ENCODE data around the gene PRPF6.

The PRPF6 gene

DNA sequence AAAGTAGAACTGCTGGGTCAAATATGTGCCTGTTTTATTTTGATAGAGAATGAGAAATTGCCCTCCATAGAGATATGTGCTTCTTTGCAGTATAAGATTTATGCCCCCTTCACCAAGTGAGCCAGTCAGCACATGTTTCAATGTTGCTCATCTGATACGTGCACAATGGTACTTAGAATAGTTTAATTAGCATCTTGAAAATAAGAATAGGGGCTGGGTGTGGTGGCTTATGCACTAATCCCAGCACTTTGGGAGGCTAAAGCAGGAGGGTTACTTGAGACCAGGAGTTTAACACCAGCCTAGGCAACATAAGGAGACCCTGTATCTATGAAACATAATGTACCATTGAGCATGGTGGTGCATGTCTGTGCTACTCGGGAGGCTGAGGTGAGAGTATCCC lies 34.7 kb downstream of the PRPF6 start:
- Histone ChIP-seq H3K4me1 (ENCODE audit: control insufficient read depth, insufficient read depth, low read length, poor library complexity, severe bottlenecking) (peaks cover 17% of the 10 kb centered on the region), H3K36me3 (ENCODE audit: control insufficient read depth, insufficient read depth, low read length) (peaks cover 65% of the 10 kb centered on the region)

DNA sequence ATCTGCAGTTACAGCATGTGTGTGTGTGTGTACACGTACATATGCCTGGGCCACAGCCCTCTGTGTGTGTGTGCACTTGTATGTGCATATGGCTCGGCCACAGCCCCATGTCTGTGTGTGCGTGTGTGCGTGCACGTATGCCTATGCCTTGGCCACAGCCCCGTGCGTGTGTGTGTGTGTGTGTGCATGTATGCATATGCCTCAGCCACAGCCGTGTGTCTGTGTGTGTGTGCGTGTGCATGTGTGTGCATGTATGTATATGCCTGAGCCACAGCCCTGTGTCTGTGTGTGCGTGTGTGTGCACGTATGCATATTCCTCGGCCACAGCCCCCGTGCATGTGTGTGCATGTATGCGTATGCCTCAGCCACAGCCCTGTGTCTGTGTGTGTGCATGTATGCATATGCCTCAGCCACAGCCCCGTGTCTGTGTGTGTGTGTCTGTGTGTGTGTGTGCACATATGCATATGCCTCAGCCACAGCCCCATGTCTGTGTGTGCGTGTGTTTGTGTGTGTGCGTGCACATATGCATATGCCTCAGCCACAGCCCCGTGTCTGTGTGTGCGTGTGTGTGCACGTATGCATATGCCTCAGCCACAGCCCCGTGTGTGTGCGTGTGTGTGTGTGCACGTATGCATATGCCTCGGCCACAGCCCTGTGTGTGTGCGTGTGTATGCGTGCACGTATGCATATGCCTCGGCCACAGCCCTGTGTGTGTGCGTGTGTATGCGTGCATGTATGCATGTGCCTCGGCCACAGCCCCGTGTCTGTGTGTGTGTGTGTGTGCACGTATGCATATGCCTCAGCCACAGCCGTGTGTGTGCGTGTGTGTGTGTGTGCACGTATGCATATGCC lies 40.4 kb downstream of the PRPF6 start:
- no peaks in the 10 kb centered on the region for H3K27me3 ChIP-seq (replicated peaks; ENCODE audit: control insufficient read depth, insufficient read depth, low read length, poor library complexity, severe bottlenecking)
- peaks cover 89% of the 10 kb centered on the region for H3K36me3 ChIP-seq (ENCODE audit: control insufficient read depth, insufficient read depth, low read length)
- no peaks in the 10 kb centered on the region for H3K4me1 ChIP-seq (ENCODE audit: control insufficient read depth, insufficient read depth, low read length, poor library complexity, severe bottlenecking)
- H3K9me3 ChIP-seq (ENCODE audit: control insufficient read depth, low read length): no peaks in the 10 kb centered on the region
- DNase-seq: no peak
- no peak overlapping the region for H3K4me3 ChIP-seq (ENCODE audit: insufficient read depth, low read depth, low read length, poor library complexity, severe bottlenecking)
- no peak overlapping the region for H3K27ac ChIP-seq (ENCODE audit: insufficient read depth, low read length, poor library complexity, severe bottlenecking)

More for the DNA sequence above, 34.7 kb downstream of the PRPF6 start:
- Histone ChIP-seq H3K27ac (ENCODE audit: insufficient read depth, low read length, poor library complexity, severe bottlenecking) (no peak overlapping the region), H3K27me3 (replicated peaks; ENCODE audit: control insufficient read depth, insufficient read depth, low read length, poor library complexity, severe bottlenecking) (no peaks in the 10 kb centered on the region), H3K9me3 (ENCODE audit: control insufficient read depth, low read length) (peaks cover 7% of the 10 kb centered on the region), H3K4me3 (ENCODE audit: insufficient read depth, low read depth, low read length, poor library complexity, severe bottlenecking) (no peak overlapping the region)
- no peak for DNase-seq

DNA sequence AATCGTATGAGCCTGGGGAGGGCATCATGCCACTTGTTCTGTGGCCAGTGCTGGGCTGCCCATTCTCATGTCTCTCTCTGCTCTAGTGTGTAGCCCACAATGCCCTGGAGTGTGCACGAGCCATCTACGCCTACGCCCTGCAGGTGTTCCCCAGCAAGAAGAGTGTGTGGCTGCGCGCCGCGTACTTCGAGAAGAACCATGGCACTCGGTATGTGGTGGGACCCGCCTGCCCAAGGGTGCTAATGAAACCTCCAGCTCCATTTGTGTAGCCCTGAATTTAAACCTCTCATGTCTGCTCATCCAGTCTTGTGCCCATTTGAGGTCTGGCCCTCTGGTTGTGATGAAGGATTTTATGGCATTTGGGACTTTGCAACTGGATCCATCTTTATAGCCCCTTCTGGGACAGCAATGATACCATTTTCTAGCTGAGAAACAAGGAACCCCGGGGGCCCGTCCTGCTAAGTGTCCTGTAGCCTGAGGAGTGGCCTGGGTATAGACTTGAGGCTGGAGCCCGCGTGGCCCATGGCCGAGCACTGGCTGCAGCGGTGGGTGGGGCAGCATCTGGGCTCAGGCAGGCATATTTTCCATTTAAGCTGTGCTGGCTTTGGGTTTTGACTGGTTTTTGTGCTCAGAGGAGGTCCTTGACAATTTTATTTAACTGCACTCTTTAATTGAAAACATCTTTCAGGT lies 41.9 kb downstream of the PRPF6 start:
- no peak overlapping the region for H3K27ac ChIP-seq (ENCODE audit: insufficient read depth, low read length, poor library complexity, severe bottlenecking)
- peaks cover 93% of the 10 kb centered on the region for H3K36me3 ChIP-seq (ENCODE audit: control insufficient read depth, insufficient read depth, low read length)
- H3K27me3 ChIP-seq (replicated peaks; ENCODE audit: control insufficient read depth, insufficient read depth, low read length, poor library complexity, severe bottlenecking): no peaks in the 10 kb centered on the region
- H3K4me1 ChIP-seq (ENCODE audit: control insufficient read depth, insufficient read depth, low read length, poor library complexity, severe bottlenecking): no peaks in the 10 kb centered on the region
- no peak overlapping the region for H3K4me3 ChIP-seq (ENCODE audit: insufficient read depth, low read depth, low read length, poor library complexity, severe bottlenecking)
- no peak for DNase-seq
- no peaks in the 10 kb centered on the region for H3K9me3 ChIP-seq (ENCODE audit: control insufficient read depth, low read length)

DNA sequence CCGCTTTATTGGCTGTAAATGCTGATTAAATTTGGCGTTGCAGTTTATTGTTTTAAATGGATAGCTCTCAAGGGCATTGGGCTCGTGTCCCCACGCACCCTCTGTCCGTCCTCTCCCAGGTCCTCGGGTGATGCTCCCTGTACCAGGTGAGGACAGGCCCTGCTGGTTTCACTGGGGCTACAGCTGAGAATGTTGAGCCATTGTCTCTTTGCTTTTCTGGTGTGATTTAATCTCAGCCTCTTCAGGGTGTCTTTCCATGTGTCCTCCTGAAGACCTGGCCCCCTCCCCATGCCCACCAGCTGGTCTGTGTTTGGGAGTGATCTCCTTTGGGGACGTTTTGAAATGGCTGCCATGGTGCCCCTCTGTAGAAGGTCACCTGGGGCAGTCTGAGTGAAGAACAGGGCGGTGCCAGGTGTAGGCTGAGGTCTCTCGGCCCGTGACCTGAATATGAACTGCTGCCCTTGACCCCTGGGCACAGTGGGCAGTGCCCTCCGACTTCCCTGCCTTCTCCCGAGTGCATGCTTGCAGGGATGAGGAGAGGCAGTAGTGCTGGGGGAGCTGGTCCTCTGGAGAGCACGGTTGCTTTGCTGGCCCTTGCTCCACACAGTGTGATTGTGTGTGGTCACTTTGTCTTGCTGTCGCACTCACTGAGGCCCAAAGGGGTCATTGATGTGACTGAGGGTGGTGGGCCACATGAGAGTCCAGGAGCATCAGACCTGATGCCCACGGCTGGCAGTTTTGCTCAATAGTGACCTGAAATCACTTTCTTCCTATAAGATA lies 42.6 kb downstream of the PRPF6 start:
- Histone ChIP-seq H3K4me1 (ENCODE audit: control insufficient read depth, insufficient read depth, low read length, poor library complexity, severe bottlenecking) (no peaks in the 10 kb centered on the region), H3K27me3 (replicated peaks; ENCODE audit: control insufficient read depth, insufficient read depth, low read length, poor library complexity, severe bottlenecking) (no peaks in the 10 kb centered on the region), H3K4me3 (ENCODE audit: insufficient read depth, low read depth, low read length, poor library complexity, severe bottlenecking) (no peak overlapping the region), H3K27ac (ENCODE audit: insufficient read depth, low read length, poor library complexity, severe bottlenecking) (no peak overlapping the region), H3K9me3 (ENCODE audit: control insufficient read depth, low read length) (no peaks in the 10 kb centered on the region), H3K36me3 (ENCODE audit: control insufficient read depth, insufficient read depth, low read length) (peaks cover 93% of the 10 kb centered on the region)
- DNase-seq: no peak

DNA sequence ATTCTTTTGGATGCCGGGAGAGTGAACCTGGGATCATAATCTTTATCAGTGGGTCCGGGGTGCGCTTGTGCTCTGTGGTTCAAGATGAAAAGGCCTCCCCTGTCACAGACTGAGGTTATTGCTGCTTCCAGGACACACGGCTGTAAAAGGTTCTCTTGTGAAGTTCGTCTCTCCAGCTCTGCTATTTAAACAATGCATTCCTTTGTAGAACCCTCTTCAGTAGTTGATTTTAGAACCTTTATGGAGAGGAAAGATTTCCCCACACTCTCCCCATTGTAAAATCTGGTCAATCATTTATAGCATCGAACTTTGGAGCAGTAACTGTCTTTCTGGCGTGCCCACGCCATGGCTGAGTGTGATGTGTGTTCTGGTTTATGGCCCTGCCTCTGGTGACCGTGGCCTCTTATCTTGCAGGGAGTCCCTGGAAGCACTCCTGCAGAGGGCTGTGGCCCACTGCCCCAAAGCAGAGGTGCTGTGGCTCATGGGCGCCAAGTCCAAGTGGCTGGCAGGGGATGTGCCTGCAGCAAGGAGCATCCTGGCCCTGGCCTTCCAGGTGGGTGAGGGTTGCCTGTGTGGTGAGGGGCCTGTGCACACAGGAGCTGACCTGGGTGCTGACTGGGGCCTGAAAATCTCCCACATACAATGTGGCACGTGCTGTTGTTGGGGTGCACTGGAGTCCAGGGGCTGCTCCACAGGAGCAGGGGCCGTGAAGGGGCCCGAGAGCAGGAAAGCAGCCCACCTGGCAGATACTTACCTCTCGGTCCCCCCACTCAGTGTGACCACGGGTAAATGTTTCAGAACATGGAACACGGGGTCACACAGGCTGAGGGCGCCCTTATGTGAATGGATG lies 43.4 kb downstream of the PRPF6 start:
- H3K27ac ChIP-seq (ENCODE audit: insufficient read depth, low read length, poor library complexity, severe bottlenecking): no peak overlapping the region
- H3K27me3 ChIP-seq (replicated peaks; ENCODE audit: control insufficient read depth, insufficient read depth, low read length, poor library complexity, severe bottlenecking): no peaks in the 10 kb centered on the region
- no peak for DNase-seq
- no peaks in the 10 kb centered on the region for H3K9me3 ChIP-seq (ENCODE audit: control insufficient read depth, low read length)
- H3K4me1 ChIP-seq (ENCODE audit: control insufficient read depth, insufficient read depth, low read length, poor library complexity, severe bottlenecking): no peaks in the 10 kb centered on the region
- H3K4me3 ChIP-seq (ENCODE audit: insufficient read depth, low read depth, low read length, poor library complexity, severe bottlenecking): no peak overlapping the region
- H3K36me3 ChIP-seq (ENCODE audit: control insufficient read depth, insufficient read depth, low read length): peaks cover 93% of the 10 kb centered on the region

DNA sequence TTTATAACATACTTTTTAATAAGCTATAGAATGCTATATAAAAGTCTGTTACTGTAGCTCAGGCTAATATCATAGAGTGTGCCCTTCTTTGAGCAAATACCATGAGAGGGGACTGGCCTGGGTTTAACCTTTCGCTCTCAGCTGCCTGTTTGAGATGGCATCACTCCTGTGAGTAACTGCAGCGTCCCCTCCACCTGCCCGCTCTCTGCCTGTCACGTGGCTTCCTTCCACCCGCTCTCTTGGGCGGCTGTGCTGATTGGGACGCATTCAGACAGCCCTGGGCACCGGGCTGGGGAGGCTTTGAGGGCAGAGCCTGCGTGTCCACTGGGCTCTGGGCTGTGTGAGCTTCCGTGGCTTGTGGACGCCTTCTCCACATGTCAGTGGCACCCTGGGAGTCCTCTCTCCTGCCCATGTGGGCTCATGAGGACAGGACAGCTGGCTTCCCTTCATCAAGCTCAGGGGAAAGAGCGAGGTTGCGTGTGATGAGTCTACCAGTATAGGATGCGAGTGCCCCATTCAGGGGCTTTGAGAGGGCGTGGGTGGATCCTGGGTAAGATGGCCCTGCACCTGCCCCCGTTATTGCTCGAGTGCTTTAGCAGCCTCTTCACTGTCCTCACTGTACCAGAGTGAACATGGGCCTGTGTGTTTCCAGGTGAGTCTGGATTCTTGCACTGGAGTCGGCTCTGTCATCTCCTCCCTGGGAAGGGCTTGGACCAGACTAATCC lies 44.3 kb downstream of the PRPF6 start:
- Histone ChIP-seq H3K4me1 (ENCODE audit: control insufficient read depth, insufficient read depth, low read length, poor library complexity, severe bottlenecking) (no peaks in the 10 kb centered on the region), H3K27ac (ENCODE audit: insufficient read depth, low read length, poor library complexity, severe bottlenecking) (no peak overlapping the region), H3K27me3 (replicated peaks; ENCODE audit: control insufficient read depth, insufficient read depth, low read length, poor library complexity, severe bottlenecking) (no peaks in the 10 kb centered on the region), H3K4me3 (ENCODE audit: insufficient read depth, low read depth, low read length, poor library complexity, severe bottlenecking) (no peak overlapping the region), H3K36me3 (ENCODE audit: control insufficient read depth, insufficient read depth, low read length) (peaks cover 94% of the 10 kb centered on the region), H3K9me3 (ENCODE audit: control insufficient read depth, low read length) (no peaks in the 10 kb centered on the region)
- no peak for DNase-seq

DNA sequence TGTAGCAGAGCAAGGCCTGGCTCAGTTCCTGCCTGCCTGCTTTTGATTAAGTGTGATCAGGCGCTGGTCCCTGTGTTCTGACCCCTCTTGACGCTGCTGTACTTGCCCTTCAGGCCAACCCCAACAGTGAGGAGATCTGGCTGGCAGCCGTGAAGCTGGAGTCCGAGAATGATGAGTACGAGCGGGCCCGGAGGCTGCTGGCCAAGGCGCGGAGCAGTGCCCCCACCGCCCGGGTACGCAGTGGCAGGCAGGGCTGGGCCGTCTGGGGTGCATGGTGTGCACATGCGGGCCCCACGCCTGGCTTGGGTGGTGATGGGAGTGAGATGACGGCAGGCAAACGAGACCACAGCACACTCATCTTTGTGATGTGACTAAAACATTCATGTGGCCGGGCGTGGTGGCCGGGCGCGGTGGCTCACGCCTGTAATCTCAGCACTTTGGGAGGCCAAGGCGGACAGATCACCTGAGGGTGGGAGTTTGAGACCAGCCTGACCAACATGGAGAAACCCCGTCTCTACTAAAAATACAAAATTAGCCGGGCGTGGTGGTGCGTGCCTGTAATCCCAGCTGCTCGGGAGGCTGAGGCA lies 45.0 kb downstream of the PRPF6 start:
- no peak overlapping the region for H3K27ac ChIP-seq (ENCODE audit: insufficient read depth, low read length, poor library complexity, severe bottlenecking)

DNA sequence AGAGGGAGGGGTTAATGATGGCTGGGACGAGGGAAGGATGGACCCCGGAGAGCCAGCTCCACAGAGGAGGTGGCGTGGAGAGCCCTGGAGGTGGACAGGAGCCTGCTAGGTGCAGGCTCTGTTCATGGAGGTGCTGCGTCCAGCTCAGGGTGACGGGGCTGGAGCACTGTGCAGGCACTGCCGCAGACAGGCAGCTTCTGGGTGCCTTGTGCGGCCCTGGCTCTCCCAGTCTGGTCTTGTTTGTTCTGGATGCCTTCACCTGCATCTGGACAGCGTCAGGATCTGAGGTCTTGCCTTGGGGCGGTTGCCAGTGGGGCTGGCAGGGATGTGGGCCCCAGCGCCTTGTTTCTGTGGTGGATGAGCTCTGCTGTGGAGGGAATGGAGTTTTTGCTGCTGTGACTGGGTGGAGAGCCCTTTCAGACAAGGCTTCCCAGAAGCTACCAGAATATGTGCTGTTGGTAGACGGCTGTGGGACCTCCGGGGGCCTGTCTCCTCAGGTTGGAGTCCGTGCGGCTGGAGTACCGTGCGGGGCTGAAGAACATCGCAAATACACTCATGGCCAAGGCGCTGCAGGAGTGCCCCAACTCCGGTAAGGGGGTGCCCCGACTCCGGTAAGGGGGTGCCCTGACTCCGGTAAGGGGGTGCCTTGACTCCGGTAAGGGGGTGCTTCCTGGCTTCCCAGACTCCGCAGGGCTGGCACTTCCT lies 47.2 kb downstream of the PRPF6 start:
- Histone ChIP-seq H3K9me3 (ENCODE audit: control insufficient read depth, low read length) (no peaks in the 10 kb centered on the region), H3K27ac (ENCODE audit: insufficient read depth, low read length, poor library complexity, severe bottlenecking) (no peak overlapping the region), H3K4me1 (ENCODE audit: control insufficient read depth, insufficient read depth, low read length, poor library complexity, severe bottlenecking) (no peaks in the 10 kb centered on the region), H3K4me3 (ENCODE audit: insufficient read depth, low read depth, low read length, poor library complexity, severe bottlenecking) (no peak overlapping the region), H3K36me3 (ENCODE audit: control insufficient read depth, insufficient read depth, low read length) (peaks cover 94% of the 10 kb centered on the region), H3K27me3 (replicated peaks; ENCODE audit: control insufficient read depth, insufficient read depth, low read length, poor library complexity, severe bottlenecking) (no peaks in the 10 kb centered on the region)
- no peak for DNase-seq

More for the DNA sequence above, 45.0 kb downstream of the PRPF6 start:
- no peaks in the 10 kb centered on the region for H3K9me3 ChIP-seq (ENCODE audit: control insufficient read depth, low read length)
- H3K36me3 ChIP-seq (ENCODE audit: control insufficient read depth, insufficient read depth, low read length): peaks cover 99% of the 10 kb centered on the region
- no peak overlapping the region for H3K4me3 ChIP-seq (ENCODE audit: insufficient read depth, low read depth, low read length, poor library complexity, severe bottlenecking)
- H3K4me1 ChIP-seq (ENCODE audit: control insufficient read depth, insufficient read depth, low read length, poor library complexity, severe bottlenecking): no peaks in the 10 kb centered on the region
- DNase-seq: no peak
- no peaks in the 10 kb centered on the region for H3K27me3 ChIP-seq (replicated peaks; ENCODE audit: control insufficient read depth, insufficient read depth, low read length, poor library complexity, severe bottlenecking)
